Right renal cortex interstitium (tissue), 3 donors: Measurements from ENCODE around the gene TMEM198. TPM values are rescaled to one million over a fixed set of nuclear protein-coding genes. Genes with fewer than 3 reads are reported as not detected.
A peak's percentile ranks its signal among the peaks of the same experiment; 100 is the strongest.

Experiments
- DNase-seq, 3 donors: peaks; one replicate each; pipeline ENCODE4 v3.0.0-alpha.2; 2013; ENCODE audit warnings: low read depth in 3 of 3, low spot score in 2 of 3
- polyA plus RNA-seq, 3 donors: library from polyadenylated mRNA; unstranded; fragments of 120-200 nt; gene quantifications; one replicate each; pipeline ENCODE4 v1.2.1, GENCODE V29; 2013; ENCODE audit not compliant: insufficient read length in 3 of 3

TMEM198 gene
- polyA plus RNA-seq, 3 donors = 2.5 to 2.6 (median 2.5) TPM

- no peak for DNase-seq
These were observed 765 bp upstream of the TMEM198 start for GRCh38 chr2:219542931-219543595.

- no peak for DNase-seq
These were observed 739 bp downstream of the TMEM198 start for GRCh38 chr2:219544567-219544966.

- DNase-seq = no peak
These were observed 1.6 kb downstream of the TMEM198 start for GRCh38 chr2:219545295-219545942.

GRCh38 chr2:219545943-219546352 is 2.1 kb downstream of the TMEM198 start:
- no peak for DNase-seq

GRCh38 chr2:219547621-219548020 is 3.8 kb downstream of the TMEM198 start:
- DNase-seq = no peak

- no peak for DNase-seq
These were observed 5.2 kb downstream of the TMEM198 start for GRCh38 chr2:219548990-219549389.

GRCh38 chr2:219549619-219550018 is 5.8 kb downstream of the TMEM198 start:
- no peak for DNase-seq

GRCh38 chr2:219551441-219552381 is 7.9 kb downstream of the TMEM198 start:
- DNase-seq = no peak

- DNase-seq = peak in 1 of 3 donors; percentile 76
These were observed 8.7 kb downstream of the TMEM198 start for GRCh38 chr2:219552382-219553167.

- DNase-seq = no peak
These were observed 9.3 kb downstream of the TMEM198 start for GRCh38 chr2:219553168-219553417.

- DNase-seq = no peak
These were observed 9.7 kb downstream of the TMEM198 start for GRCh38 chr2:219553463-219553963.

GRCh38 chr2:219554350-219554749 is 10.5 kb downstream of the TMEM198 start:
- no peak for DNase-seq

- no peak for DNase-seq
These were observed 12.1 kb downstream of the TMEM198 start for GRCh38 chr2:219555956-219556355.

- no peak for DNase-seq
These were observed 12.6 kb downstream of the TMEM198 start for GRCh38 chr2:219556413-219556812.

- no peak for DNase-seq
These were observed 13.5 kb downstream of the TMEM198 start for GRCh38 chr2:219557320-219557719.

GRCh38 chr2:219557791-219558785 is 14.3 kb downstream of the TMEM198 start:
- no peak for DNase-seq

GRCh38 chr2:219559156-219559915 is 15.5 kb downstream of the TMEM198 start:
- DNase-seq = no peak

- DNase-seq = no peak
These were observed 16.4 kb downstream of the TMEM198 start for GRCh38 chr2:219560037-219560892.
